Activated CD4-positive, CD25-positive, alpha-beta regulatory T cell treated with anti-CD3 and anti-CD28 coated beads, Interleukin-2, amount 50 U/mL, for 72 hours (primary cell): ENCODE data around the gene WNT5A.
"Not testable (repeated sequence)": the region's sequence is repeated elsewhere in the genome, so short reads cannot be mapped to it uniquely, and the experiment has no call there.

Experiments used
- DNase-seq: peaks from one replicate; pipeline ENCODE4 v3.0.0; 2021

WNT5A gene

DNA sequence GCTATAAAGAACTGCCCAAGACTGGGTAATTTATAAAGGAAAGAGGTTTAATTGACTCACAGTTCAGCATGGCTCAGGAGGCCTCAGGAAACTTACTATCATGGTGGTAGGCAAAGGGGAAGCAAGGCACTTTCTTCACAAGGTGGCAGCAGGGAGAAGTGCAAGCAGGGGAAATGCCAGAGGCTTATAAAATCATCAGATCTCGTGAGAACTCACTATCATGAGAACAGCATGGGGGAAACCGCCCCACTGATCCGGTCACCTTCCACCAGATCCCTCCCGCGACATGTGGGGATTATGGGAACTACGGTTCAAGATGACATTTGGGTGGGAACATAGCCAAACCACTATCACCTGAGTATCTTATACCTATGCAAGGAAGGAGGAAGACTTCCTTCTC is 18.0 kb upstream of the WNT5A start:
- not testable (repeated sequence) for DNase-seq

- no peak for DNase-seq
These were observed 14.8 kb upstream of the WNT5A start for GRCh38 chr3:55501905-55502304.

DNA sequence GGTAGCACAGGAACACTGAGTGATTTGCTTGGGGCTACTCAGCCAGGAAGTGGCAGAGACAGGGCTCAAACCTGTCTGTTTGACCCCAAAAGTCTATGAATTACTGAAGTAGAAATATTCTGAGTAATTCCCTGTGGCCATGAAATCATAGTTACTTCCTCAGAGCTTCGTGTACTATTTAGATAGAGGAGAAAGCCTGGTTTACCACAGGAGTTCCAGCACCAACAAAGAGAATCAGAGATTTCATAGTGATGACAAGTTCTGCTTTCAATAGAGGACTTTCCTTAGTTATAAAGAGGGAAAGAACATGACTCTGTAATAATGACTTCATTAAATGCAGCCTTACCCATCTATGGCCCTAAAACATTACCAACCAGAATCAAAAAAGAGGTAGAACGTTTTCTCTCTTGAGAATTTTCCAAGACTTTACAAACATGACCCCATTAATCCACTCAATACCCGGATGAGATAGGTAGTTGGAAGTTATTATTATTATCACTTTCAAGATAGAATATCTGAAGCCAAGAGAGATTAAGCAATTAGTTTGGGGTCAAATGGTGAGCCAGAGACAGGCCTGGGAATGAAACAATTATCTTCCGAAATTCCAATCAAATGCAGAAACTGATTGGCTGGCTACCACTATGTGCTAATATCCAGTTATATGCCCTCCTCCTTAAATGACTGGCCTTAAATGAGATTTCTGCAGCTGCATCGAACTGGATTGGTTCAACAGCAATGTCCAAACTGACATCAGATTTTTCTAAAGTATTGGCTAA is 13.6 kb upstream of the WNT5A start:
- no peak for DNase-seq

DNA sequence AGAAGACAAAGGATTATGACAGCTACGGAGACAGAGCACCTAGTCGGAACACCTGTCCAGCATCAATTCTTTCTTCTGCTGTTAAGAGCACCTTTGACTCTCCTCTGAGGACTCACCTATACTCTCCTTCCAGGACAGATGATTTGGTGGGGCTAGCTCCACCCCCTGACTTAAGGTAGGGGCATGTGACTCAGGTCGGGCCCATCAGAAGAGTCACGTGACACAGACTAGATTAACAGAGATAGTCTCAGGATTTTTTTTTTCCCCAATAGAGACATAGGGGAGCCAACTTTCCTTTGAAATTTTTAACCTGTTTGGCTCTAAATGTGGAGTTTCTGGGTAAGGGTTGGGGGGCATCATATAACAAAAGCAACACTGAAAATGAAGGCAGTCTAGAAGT is 11.4 kb upstream of the WNT5A start:
- no peak for DNase-seq

DNA sequence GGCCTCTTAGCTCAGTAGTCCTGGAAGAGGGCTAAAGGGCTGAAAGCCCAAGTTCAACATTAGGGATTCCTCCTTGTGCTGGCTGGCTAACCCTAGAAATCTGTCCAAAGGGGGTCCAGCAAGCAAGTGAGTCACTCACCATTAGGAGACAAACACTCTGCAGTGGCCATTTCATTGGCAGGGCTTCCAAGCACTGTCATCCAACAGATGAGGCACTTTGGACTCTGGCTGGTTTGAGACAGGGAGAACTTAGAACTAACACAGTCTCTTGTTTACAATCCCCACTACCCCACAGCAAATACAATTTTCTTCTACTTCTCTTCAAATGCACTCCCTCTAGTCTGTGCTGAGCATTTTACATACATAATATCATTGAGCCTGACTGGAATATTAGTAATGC is 10.1 kb upstream of the WNT5A start:
- DNase-seq = no peak

DNA sequence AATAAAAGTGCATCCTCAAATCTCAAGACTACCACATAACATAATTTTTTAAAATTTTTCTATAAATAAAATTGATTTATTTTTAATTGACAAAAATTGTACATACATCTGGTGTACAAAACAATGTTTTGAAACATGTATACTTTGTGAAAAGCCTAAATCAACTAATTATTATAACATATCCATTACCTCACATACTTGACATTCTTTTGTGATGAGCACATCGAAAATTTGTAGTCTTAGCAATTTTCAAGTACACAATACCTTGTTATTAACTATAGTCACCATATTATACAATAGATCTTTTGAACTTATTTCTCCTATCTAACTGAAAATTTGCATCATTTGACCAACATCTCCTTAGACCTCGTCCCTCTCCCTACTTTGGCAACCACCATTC is 7.9 kb upstream of the WNT5A start:
- no peak for DNase-seq

DNA sequence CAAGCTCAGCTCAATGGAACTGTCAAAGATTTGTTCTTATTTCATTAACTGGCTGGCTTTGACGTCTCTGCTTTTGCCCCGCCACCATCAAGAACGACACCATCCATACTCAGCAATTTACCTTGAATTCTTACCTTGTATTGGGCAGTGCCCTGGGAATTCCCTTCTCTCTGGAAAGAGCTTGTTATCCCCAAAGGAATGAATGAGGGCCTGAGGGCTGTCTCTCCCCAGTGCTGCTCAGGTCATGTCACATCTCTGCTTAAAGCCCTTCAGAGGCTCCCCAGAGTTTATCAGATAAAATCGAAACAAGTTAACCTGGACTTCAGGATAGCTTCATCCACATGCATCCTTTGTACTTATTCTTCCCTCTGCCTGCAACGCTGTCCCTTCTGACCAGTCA is 5.9 kb upstream of the WNT5A start:
- DNase-seq = no peak

DNA sequence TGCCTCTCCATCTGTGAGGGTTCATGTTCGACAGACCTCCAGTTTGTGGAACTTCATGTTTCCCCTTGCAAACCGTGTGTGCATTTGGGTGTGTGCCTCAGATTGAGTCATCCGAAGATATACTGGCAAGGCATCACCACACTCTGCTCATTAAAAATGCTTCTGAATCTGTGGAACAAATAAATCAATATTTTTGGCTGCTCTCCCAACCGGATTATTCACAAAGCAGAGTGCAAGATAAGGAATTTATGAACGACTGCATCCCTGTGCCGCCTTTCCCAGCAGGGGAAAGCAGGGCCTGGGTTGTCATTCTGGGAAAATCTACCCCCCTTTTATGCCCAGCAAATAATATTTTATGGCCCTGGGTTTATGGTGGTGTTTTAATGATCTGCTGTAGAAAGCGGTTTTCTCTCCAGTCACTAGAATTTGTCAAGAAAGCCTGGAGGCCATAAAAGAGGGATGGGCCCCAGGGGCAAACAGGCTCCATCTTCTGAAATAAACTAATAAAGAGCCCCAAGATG is 4.2 kb upstream of the WNT5A start:
- no peak for DNase-seq

DNA sequence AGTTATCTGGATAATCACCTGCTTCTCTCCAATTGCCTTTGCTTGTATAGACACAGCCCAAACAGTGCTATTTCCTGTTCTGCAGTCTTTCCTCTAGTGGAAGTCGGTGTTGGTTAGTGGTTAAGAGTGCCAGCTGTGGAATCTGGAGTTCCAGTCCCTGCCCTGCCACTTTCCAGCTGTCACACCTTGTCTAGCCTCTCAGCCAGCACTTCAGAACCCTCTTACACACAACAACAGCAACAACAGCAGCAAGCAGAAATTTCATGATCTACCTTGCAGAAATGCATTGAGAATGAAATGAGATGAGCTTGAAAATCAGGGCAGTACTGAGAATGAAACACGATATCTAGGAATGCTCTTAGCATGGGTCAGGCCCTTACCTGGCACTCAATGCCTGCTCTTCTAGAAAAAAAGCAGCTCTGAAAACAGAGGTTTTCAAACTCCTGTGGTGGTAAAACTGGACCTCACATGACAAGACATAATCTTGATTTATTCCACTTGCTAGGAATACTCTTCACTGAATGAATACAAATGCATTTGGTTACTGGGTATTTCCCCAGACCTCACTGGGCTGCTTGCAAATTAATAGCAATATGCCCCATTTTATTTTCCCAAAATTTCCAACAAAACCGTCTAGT is 3.3 kb upstream of the WNT5A start:
- no peak for DNase-seq

- no peak for DNase-seq
These were observed 2.7 kb upstream of the WNT5A start for GRCh38 chr3:55489798-55490132.

DNA sequence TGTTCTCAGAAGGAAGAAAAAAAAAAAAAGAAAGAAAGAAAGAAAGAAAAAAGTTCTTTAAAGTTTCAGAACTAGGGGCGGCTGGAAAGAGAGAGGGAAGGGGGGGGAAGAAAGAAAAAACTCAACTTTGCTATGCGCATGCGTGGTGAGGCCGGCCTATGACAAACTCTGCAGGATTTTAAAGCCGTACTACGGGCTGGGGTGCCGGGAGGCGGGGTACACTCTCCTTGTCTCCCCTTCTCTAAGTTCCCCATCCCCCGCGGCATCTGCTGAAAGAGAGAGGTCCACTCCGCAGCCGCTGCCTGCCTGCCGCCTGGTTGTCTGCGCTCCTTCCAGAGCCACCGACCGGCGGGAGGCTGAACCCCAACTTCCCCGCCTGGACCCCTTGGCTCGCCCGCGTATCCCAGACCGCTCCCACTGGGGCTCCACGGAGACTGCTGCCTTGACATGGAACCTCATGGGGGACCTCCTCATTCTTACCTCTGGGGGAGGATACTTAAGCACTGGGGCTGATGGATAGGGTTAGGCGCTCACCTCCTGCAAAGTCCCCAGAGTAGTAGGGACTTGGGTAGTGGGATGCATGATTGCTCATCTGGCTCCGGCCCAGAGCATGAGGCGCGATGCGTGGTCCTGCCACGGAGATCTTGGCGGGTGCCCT is 1.4 kb upstream of the WNT5A start:
- DNase-seq = no peak

- DNase-seq = no peak
These were observed 505 bp upstream of the WNT5A start for GRCh38 chr3:55487381-55488241.

GRCh38 chr3:55486101-55486856 is 827 bp downstream of the WNT5A start:
- no peak for DNase-seq

GRCh38 chr3:55484801-55485791 is 2.0 kb downstream of the WNT5A start:
- no peak for DNase-seq

DNA sequence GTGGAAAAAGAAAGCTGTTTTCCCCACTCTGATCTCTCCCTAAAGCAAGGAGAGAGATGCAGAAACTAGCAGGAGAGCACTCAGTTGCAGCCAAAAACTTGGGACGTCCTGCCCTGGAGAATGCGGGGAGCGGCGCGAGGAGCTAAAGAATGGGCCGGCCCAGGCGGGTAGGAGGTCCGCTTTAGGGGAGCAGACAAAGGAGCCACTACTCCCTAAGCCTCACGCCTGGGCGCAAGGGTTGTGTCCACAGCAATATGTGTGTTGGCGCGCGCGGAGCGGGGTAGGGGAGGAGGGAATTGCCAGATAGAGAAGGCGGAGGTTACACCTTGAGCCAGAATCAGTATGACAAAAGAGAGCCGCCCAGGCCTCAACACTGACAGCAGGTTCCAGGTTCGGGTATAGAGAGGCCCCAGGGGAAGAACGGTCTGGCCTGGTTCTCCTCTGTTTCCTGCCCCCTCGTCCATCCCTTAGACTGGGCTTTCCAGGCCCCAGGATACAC is 2.9 kb downstream of the WNT5A start:
- no peak for DNase-seq

DNA sequence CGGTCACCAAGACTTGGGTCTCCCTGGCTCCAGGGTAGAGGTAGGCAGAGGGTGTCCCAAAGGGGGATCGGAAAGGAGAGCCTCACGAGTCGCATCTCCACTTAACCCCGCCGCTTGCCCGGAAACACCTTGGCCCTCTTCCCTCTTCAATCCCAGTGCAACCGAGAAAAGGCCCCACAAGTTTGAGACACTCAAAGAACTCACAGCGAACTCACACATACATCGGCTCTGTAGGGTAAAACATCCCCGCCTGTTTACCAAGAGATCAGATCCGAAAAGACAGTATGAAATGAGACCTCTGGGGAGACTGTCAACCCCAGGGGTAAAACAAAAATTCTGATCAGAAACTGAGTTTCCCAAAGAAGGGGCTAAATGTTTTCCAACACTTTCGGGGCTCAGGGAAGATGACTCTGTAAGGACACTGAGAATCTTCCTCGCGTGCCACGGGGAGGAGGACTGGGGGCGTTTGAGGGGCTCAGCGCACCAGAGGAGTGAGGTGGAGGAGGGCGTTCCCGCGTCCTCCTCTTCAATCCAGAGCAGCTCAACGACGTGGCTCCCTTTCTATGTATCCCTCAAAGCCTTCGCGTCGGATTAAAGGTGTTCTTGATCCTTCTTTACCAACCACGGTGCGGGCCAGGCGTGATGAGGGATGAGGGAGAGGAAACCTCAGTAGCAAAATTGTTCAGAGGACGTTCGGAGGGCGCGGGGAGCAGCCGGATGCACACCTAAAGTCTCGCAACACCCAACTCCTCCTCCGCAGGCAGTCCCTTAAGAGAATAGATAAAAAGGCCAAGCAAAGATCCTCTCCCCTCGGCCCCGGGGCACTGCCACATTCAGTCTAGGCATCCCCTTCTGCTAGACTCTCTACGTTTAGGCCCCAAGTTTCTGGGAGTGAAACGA is 3.7 kb downstream of the WNT5A start:
- DNase-seq = no peak

DNA sequence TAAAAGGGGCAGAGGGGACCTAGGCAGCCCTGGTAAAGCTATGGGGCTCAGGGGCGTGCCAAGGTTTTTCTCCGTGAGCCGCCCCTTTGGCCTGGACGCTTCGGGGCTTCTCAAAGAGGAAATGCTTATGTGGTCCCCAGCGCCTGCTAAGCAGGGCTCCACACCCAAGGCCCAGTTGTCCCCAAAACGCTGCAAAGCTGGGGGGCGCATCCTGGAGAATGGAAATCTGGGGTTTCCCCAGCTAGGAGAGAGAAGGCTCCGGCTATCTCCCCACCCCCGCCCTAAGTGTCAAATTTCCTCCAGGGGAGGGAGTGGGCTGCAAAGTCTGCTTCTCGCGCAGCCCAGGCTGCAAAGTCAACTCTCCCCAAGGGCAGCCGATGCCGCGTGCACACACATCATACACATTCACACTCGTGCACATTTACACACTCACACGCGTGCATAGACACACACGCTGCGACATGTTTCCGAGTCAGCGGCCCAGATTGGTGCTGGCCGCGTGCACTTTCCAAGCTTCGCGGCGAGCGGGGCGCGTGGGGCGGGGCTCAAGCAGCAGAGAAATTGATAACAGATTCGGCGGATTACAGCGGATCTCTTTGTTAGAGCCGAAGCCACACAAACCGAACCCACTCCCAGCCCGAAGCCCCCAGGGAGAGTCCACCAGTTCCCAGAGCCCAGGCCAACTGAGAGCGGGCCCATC is 4.5 kb downstream of the WNT5A start:
- no peak for DNase-seq

DNA sequence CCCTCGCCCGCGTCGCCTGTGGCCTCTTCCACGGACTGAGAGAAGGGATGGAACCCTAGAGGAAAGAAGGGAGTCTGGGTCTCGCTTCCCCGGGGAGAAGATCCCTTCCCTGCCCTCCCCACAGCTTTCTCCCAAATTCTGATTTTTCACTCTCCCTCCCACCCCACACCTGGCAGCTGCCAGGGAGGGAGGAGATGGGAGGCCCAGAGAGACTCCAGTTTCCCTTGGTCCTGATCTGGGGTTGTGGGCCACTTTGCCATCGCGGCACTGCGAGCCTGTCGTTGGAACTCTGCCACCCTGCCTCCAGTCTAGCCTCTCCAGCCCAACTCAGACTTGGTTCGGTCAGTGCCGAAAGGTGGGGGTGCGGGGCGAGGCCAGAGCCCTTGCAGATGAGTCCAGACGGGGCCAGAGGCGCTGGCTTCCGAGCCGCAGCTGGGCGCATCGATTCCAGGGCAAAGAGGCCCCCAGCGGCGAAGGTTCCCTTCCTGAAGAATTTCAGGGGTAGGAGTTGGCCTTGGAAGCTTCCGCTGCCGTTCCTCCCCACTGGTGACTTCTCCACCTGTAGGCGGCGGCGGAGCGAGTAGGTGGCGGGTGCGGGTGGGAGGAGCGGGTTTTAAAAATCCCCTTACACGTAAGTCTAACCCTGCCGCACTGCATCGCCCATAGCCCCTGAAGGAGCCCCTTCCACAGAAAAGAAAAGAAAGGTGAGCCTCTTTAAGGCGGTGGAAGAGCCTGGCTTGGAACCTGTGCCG is 5.2 kb downstream of the WNT5A start:
- no peak for DNase-seq
